OCI-LY3 (cell line): ENCODE data around the gene HOXA11.

ENCODE experiments used
- H2AFZ ChIP-seq: fragments of 200-600, 300-600 bp; shearing (Covaris generic); 2 replicates; pipeline ENCODE4 v1.6.0; 2014; ENCODE audit warnings: antibody characterized with exemption, low read depth, low read length
- H3K27ac ChIP-seq: fragments of 200-600, 300-600 bp; sonication (generic); 2 replicates; pipeline ENCODE4 v1.5.1; 2014; ENCODE audit warnings: mild to moderate bottlenecking, low read length, moderate library complexity, mixed read lengths
- H3K27me3 ChIP-seq: fragments of 200-600, 300-600 bp; sonication (generic); 2 replicates; pipeline ENCODE4 v1.6.1; 2014; ENCODE audit warnings: low read depth, low read length, mixed read lengths
- H3K36me3 ChIP-seq: fragments of 200-600, 300-600 bp; sonication (generic); replicated peaks from 2 replicates; pipeline ENCODE3; 2014; ENCODE audit warnings: low read depth, low read length, mixed read lengths
- H3K4me1 ChIP-seq: fragments of 300-600, 200-600 bp; sonication (generic); 2 replicates; pipeline ENCODE4 v1.6.1; 2014; ENCODE audit warnings: low read length, mixed read lengths
- H3K4me2 ChIP-seq: fragments of 200-600, 300-600 bp; sonication (generic); 2 replicates; pipeline ENCODE4 v1.6.1; 2014; ENCODE audit warnings: low read length, mixed read lengths
- H3K4me3 ChIP-seq: fragments of 300-600, 200-600 bp; sonication (generic); 2 replicates; pipeline ENCODE4 v1.5.1; 2014; ENCODE audit warnings: antibody characterized with exemption, mild to moderate bottlenecking, low read length, moderate library complexity
- H3K79me2 ChIP-seq: fragments of 300-600, 200-600 bp; shearing (Covaris generic); 2 replicates; pipeline ENCODE4 v1.6.1; 2014; ENCODE audit warnings: mild to moderate bottlenecking, low read length, mixed read lengths
- H3K9ac ChIP-seq: fragments of 300-600, 200-600 bp; shearing (Covaris generic); 2 replicates; pipeline ENCODE4 v1.6.0; 2014; ENCODE audit warnings: mild to moderate bottlenecking, low read length, moderate library complexity
- H3K9me3 ChIP-seq: fragments of 200-600, 300-600 bp; shearing (Covaris generic); 2 replicates; pipeline ENCODE4 v1.6.1; 2014; ENCODE audit warnings: low read length, mixed read lengths; ENCODE audit not compliant: insufficient read depth
- H4K20me1 ChIP-seq: fragments of 200-600, 300-600 bp; sonication (generic); 2 replicates; pipeline ENCODE4 v1.6.1; 2016; ENCODE audit warnings: low read length, mixed read lengths; ENCODE audit not compliant: insufficient read depth
- EZH2phosphoT487 ChIP-seq: fragments of 200-600 bp; shearing (Covaris generic); IDR thresholded peaks from 2 replicates; pipeline ENCODE4 v1.6.1; 2018; ENCODE audit warnings: antibody characterized with exemption, mixed run types, low read depth
- TF ChIP-seq, protein P1 (sequence below): fragments of 200-600, 300-600 bp; sonication (generic); IDR thresholded peaks from 2 replicates; pipeline ENCODE4 v1.5.1; 2014; ENCODE audit warnings: antibody characterized with exemption, low read length, low read depth

Gene HOXA11

DNA sequence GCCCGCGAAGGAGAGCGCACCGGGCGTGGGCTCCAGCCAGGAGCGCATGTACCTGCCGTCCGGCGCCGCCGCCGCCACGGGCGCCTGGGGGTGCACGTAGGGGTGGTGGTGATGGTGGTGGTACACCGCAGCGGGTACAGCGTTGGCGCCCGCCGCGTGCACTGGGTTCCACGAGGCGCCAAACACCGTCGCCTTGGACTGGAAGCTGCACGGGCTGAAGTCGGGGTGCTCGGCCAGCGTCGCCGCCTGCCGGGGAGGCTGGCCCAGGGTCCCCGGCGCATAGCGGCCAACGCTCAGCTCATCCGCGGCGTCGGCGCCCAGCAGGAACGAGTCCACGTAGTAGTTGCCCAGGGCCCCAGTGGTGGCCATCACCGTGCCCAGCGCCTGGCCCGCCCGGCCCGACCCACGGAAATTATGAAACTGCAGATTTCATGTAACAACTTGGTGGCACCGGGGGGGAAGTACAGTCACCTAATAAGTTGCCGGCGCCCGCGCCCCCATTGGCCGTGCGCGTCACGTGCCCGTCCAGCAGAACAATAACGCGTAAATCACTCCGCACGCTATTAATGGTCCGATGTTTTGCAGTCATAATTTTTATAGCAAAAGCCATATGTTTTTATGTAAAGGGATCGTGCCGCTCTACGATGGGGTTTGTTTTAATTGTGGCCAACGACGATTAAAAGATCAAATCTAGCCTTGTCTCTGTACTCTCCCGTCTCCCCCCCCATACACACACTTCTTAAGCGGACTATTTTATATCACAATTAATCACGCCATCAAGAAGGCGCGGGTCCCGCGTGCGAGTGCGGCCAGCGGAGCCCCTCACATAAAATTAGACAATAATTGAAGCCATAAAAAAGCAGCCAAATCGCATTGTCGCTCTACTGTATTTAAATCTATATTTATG, 19.7 kb downstream of the HOXA11 start, which contains the start of gene HOXA9:
Gene HOXA9, minus strand, starts transcription at position 449 of the 907 bp plus-strand sequence. Its CDS starts 80 bp downstream, at position 369.
- Histone ChIP-seq H3K4me1 (no peaks in the 10 kb centered on the region), H3K4me3 (no peak within 1 kb of the TSS), H3K27me3 (no peaks in the 10 kb centered on the region), H3K9ac (no peak within 1 kb of the TSS), H2AFZ (no peak within 1 kb of the TSS), H3K36me3 (no peaks in the 10 kb centered on the region), H3K9me3 (no peaks in the 10 kb centered on the region), H3K4me2 (no peak within 1 kb of the TSS), H3K27ac (no peak within 1 kb of the TSS), H3K79me2 (no peaks in the 10 kb centered on the region), H4K20me1 (no peaks in the 10 kb centered on the region)
- no peak for TF ChIP-seq EZH2phosphoT487
- TF ChIP-seq, protein P1, sequence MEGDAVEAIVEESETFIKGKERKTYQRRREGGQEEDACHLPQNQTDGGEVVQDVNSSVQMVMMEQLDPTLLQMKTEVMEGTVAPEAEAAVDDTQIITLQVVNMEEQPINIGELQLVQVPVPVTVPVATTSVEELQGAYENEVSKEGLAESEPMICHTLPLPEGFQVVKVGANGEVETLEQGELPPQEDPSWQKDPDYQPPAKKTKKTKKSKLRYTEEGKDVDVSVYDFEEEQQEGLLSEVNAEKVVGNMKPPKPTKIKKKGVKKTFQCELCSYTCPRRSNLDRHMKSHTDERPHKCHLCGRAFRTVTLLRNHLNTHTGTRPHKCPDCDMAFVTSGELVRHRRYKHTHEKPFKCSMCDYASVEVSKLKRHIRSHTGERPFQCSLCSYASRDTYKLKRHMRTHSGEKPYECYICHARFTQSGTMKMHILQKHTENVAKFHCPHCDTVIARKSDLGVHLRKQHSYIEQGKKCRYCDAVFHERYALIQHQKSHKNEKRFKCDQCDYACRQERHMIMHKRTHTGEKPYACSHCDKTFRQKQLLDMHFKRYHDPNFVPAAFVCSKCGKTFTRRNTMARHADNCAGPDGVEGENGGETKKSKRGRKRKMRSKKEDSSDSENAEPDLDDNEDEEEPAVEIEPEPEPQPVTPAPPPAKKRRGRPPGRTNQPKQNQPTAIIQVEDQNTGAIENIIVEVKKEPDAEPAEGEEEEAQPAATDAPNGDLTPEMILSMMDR, result no peak

DNA sequence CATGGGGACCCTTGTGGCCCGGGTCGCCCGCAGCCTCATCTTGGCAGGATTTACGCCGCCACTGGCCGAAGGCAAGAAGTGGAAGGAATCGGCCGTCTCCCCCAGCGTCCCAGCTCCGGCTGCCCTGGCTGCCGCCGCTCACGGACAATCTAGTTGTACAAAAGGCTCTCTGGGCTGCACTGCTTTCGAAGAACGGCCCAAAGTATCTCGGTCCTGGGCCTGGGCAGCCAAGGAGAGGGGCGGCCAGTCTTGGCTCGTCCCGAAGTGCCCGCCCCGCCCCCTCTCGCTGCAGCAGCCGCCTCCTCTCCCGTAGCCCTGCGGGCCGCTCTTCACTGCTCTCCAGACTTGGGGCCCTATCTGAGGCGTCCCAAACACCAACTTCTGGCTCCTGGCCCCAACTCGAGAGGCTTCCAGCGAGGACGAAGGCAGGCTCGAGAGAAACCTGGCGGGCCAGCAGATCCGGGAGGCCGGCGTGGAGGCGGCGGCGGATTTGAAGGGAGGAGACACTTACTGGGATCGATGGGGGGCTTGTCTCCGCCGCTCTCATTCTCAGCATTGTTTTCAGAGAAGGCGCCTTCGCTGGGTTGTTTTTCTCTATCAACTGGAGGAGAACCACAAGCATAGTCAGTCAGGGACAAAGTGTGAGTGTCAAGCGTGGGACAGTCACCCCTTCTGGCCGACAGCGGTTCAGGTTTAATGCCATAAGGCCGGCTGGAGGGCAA, 20.5 kb downstream of the HOXA11 start:
- no peaks in the 10 kb centered on the region for H3K79me2 ChIP-seq
- 0 out of 2 replicates have a peak, but pooled peaks cover 5% of the 10 kb centered on the region for H3K4me1 ChIP-seq
- no peak for TF ChIP-seq EZH2phosphoT487
- TF ChIP-seq, protein P1, result no peak
- no peaks in the 10 kb centered on the region for H4K20me1 ChIP-seq
- H3K9me3 ChIP-seq, result no peaks in the 10 kb centered on the region
- no peaks in the 10 kb centered on the region for H3K27me3 ChIP-seq
- no peak overlapping the region for H3K4me2 ChIP-seq
- H2AFZ ChIP-seq, result no peak overlapping the region
- H3K27ac ChIP-seq, result no peak overlapping the region
- no peak overlapping the region for H3K4me3 ChIP-seq
- H3K36me3 ChIP-seq, result no peaks in the 10 kb centered on the region
- no peak overlapping the region for H3K9ac ChIP-seq

DNA sequence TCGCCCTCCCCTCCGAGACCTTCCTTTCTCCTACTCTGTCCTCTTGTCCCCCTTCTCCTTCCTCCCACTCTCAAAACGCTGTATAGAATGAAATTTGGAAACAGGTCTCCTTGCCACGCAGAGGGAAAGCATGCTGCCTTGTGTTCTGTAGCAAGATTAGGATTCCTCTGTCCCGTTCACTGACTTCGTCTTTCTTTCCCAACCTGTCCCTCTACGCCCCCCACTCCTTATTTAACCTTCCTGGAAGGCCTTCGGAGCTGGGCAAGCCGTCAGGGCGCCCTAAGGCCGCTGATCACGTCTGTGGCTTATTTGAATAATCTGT, 21.0 kb downstream of the HOXA11 start:
- Histone ChIP-seq H3K27me3 (no peaks in the 10 kb centered on the region), H4K20me1 (no peaks in the 10 kb centered on the region), H3K79me2 (no peaks in the 10 kb centered on the region), H3K4me3 (no peak overlapping the region), H3K27ac (no peak overlapping the region), H3K4me1 (0 out of 2 replicates have a peak, but pooled peaks cover 5% of the 10 kb centered on the region), H3K9me3 (no peaks in the 10 kb centered on the region), H2AFZ (no peak overlapping the region), H3K4me2 (no peak overlapping the region), H3K36me3 (no peaks in the 10 kb centered on the region), H3K9ac (no peak overlapping the region)
- TF ChIP-seq, protein P1, result no peak
